Raji (cell line): Measurements from ENCODE around the gene COL26A1.

Experiments
- POLR2A ChIP-seq: IDR thresholded peaks from 2 replicates; pipeline ENCODE4 v1.6.1; 2011; ENCODE audit warnings: low read depth, low read length, control low read depth; ENCODE audit not compliant: insufficient read depth

COL26A1 gene

GRCh38 chr7:101545441-101546190 lies 182.9 kb downstream of the COL26A1 start:
- TF ChIP-seq POLR2A, result no peak

GRCh38 chr7:101546308-101546936 lies 183.7 kb downstream of the COL26A1 start:
- no peak for TF ChIP-seq POLR2A

GRCh38 chr7:101547022-101547915 lies 184.6 kb downstream of the COL26A1 start:
- TF ChIP-seq POLR2A, result no peak

GRCh38 chr7:101547916-101548661 lies 185.4 kb downstream of the COL26A1 start:
- TF ChIP-seq POLR2A, result no peak

GRCh38 chr7:101549734-101550133 lies 187.1 kb downstream of the COL26A1 start:
- TF ChIP-seq POLR2A, result no peak

- TF ChIP-seq POLR2A, result no peak
Measured at GRCh38 chr7:101550641-101551541, 188.2 kb downstream of the COL26A1 start.

GRCh38 chr7:101553018-101553770 lies 190.5 kb downstream of the COL26A1 start:
- TF ChIP-seq POLR2A, result no peak

- TF ChIP-seq POLR2A, result no peak
Measured at GRCh38 chr7:101553771-101554445, 191.2 kb downstream of the COL26A1 start.

GRCh38 chr7:101554584-101555268 lies 192.1 kb downstream of the COL26A1 start:
- TF ChIP-seq POLR2A, result no peak

- TF ChIP-seq POLR2A, result no peak
Measured at GRCh38 chr7:101555269-101555920, 192.7 kb downstream of the COL26A1 start.

GRCh38 chr7:101555921-101556275 lies 193.2 kb downstream of the COL26A1 start:
- TF ChIP-seq POLR2A, result no peak
